ENCODE measurements around the gene KSR1.

KSR1 gene

DNA sequence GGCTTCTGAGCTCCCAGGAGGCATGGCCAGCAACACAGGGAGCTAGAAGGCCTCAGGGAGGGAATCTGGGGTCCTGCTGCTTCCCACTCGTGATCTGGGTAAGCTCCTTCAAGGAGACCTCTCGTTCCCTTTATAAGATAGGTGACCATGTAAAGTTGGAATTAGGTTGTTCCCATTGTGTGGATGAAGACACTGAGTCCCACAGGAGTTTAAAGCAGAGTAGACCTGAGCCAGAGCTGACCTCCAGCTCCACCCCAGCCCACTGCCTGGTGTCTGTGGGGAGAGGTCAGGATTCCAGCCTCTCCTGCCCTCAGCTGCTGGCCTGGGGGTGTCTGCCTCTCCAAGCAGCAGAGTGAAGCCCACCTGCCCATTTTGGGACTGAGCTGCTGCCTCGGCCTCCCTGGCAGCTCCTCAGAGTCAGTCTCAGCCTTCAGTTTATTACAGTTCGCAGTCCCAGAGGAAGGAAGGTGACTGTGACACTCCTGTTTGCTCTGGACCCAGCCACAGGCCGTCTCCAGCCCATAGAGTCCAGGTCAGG is 141.6 kb downstream of the KSR1 start:
- DNase-seq, result no peak

DNA sequence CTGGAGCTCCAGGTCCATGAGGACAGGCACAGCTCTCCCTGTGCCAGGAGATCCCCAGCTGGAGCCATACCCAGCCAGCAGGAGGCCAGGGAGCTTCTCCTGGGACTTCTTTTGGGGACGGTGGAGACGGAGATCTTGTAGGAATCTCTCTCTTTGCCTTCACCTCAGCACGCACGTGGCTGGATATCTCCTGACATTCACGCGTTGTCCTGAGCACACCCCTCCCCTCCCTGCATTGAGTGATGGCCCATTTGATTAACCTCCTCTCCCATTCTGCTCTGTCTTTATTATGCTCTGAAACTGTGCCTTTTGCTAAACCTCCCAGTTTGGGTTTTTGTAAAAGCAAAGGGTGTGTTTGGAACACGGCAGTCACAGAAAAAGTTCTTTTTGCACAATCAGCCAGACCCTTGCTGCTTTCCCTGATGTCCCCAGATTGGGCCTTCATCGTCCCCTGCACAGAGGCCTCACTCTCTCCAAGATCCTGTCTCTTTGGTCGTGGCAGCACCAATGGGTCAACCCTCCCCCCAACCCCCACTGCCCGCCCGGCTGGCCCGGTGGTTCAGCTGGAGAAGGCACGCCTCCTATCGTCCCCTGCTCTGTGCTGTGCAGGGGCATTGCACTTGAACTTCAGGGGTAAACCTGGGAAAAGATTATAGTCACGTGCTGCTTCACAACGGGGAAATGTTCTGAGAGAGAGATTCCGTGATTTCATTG is 142.2 kb downstream of the KSR1 start:
- DNase-seq, result no peak

DNA sequence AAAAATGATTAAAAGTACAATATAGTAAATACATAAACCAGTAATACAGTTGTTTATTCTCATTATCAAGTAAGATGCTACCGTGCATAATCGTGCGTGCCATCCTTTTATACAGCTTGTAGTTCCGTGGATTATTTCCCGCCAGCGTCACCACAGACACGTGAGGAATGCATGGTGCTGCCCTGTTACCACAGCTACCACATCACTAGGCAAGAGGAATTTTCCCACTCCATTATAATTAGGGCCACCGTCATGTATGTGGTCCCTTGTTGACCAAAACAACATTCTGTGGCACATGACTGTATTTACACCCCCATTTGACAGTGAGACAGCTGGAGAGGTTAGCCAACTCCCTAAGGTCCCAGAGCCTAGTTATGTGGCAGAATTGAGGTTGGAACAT is 144.2 kb downstream of the KSR1 start:
- no peak for DNase-seq

DNA sequence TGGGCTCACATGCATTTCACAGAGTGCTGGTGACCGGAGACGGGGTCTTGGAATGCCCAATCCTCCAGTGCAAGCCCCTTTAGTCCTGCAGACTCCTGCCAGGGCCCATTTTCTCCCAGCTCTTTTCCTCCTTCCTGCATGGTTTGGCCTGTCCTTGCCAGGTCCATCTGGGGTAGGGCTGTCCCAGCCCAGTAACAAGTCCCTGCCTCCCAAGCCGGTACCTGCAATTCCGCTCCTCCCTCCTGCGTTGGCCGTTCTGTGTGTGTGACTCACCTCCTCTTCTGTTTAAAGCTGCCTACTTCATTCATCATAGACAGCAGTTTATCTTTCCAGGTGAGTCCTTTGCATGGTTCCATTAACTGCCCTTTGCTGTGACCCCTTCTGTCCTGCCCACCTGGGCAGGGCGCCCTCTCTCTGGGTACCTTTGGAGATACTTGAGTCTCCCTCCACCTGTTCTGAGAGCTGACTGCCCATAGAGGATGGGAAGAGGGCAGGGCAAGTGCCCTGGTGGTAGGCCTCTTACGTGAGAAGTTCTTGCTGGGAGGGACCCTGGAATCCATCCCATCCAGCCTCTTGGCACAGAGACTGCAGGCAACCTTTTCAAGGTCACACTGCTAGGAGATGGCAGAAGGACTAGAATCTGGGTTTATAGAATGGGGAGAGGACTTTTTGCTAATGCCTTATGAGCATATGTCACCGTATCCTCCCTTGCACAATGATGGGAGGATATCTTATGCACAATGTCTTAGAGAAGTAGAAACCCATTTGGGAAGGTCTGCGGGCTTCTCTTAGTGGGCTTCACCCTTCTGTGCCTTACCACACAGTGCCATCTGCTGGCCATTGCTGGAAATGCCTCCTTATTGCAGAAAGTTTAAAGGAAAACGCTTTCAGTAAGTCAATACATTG is 145.1 kb downstream of the KSR1 start:
- DNase-seq, result peak; percentile 65 to 89 (median 76)

DNA sequence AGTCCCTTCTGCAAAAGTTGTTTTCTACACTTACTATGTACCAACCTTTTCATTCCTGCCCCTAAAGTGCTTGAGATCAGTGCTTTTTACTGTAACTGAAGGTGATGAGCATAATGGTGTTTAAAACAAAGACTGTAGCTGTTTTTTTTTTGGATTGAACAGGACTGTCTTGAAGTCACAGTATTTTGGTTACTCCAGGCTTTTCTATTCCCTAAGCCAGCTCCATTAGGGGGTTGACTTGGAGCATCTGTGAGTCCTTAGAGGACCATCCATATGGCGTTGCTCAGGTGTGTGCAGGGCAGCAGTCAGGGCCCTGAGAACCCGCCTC is 145.7 kb downstream of the KSR1 start:
- DNase-seq, result no peak

DNA sequence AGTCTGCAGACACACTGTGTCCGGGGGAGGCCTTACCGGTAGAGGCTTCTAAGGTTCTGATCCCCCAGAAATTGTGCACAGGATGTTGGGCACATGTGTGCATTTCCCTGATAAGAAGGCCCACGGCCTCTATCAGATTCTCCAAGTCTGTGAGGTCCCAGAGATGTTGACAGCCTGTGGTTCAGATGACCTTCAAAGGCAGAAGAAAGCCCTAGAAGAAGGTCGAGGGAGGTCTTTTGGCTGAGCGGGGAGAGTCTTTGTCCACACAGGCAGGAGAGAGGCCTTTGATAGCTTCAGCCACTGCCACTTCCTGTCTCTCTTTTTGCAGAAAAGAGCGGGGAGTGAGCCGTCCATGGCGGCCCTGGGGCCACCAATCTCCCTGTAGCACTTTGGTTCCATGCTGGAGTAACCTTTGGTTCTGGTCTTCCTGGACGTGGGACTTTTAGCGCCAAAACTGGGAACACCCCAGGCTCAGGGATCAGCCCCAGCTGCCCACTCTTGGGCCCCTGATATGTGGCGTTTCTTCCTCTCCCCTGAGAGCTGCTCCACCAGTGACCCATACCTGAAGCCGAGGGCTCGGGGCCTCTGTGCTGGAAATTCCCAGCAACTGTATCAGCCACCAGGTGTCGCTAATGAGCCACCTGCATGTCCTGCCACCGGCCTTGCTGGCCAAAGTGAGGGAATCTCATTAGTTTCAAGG is 146.6 kb downstream of the KSR1 start:
- peak; percentile 28 to 62 (median 54) for DNase-seq

DNA sequence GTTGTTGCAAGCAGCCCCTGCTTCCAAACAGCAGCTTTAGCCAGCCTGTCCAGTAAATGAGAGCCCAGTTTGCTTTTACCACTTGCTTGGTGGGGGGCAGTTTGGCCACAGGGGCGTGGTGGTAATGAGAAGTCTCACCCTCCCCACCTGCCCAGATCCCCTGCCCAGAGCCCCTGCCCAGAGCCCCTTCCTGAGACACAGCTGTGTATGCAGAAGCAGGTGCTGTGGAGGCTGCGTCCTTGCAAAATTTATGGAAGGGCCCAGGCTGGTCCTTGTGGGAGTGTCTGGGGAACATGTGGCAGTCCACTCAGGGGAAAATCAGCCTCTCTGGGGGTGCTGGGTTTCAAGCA is 147.1 kb downstream of the KSR1 start:
- no peak for DNase-seq

DNA sequence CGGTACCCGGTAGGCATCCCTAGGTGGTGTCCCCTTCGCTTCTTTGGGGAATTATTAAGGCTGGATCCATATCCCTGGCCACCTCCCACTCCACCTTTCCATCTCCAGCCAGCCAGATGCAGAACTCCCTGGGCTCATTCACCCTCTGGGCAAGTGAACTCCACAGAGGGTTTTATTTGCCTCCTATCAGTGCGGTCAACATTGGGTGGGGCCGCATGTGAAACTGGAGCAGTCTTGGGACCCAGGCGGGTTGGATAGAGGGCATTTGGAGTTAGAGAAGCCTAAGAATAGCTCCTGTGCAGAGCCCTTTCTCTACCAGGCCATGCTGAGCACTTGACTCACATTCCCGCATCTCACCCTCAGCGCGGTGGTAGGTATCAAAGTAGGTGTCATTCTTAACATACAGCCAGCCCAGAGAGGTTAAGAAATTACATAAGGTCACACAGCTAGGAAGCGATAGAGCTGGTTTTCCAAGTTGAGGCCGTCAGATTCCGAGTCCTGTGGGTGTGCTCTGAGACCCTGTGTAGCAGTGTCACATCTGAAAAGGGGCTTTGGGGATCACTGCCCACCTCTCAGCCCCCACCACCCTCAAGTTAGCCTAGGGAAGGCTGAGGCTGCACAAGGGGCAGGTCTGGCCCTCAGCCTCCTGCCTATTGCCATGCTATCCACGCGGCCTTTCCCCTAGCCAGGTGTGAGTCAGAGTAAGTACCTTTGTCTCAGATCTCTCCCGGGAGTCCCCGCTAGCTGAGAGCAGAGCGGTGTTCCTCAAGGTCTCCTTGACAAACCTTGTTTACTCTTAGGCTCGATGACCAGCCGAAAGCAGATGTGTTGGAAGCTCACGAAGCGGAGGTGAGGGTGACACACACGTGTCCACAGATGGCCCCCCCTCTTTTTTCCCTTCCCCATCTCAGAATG is 147.9 kb downstream of the KSR1 start:
- DNase-seq, result no peak

DNA sequence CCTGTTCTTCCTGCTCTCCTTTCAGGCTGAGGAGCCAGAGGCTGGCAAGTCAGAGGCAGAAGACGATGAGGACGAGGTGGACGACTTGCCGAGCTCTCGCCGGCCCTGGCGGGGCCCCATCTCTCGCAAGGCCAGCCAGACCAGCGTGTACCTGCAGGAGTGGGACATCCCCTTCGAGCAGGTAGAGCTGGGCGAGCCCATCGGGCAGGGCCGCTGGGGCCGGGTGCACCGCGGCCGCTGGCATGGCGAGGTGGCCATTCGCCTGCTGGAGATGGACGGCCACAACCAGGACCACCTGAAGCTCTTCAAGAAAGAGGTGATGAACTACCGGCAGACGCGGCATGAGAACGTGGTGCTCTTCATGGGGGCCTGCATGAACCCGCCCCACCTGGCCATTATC is 149.2 kb downstream of the KSR1 start:
- DNase-seq, result no peak

DNA sequence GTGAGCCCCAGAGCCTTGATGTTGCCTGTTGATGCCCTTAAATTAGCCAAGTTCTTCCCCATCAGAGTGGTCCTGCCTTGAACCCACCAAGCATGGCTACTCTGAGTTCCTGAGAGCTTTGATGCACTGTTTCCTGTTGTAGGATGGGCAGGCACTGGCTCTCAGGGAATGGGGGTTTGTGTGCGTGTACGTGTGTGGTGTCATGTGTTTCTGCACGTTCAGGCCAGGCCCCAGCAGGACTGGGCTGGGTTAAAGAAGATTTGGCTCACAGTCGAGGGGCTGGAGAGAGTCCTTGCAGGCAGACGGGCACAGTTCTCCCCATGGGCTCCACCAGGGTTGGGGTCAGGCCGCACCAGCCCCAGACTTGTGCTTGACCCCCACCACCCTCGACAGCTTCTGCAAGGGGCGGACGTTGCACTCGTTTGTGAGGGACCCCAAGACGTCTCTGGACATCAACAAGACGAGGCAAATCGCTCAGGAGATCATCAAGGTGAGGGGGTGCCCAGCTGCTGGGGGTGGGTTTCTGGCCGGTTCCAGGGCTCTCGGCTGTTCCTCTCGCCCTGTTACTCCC is 151.4 kb downstream of the KSR1 start:
- no peak for DNase-seq

DNA sequence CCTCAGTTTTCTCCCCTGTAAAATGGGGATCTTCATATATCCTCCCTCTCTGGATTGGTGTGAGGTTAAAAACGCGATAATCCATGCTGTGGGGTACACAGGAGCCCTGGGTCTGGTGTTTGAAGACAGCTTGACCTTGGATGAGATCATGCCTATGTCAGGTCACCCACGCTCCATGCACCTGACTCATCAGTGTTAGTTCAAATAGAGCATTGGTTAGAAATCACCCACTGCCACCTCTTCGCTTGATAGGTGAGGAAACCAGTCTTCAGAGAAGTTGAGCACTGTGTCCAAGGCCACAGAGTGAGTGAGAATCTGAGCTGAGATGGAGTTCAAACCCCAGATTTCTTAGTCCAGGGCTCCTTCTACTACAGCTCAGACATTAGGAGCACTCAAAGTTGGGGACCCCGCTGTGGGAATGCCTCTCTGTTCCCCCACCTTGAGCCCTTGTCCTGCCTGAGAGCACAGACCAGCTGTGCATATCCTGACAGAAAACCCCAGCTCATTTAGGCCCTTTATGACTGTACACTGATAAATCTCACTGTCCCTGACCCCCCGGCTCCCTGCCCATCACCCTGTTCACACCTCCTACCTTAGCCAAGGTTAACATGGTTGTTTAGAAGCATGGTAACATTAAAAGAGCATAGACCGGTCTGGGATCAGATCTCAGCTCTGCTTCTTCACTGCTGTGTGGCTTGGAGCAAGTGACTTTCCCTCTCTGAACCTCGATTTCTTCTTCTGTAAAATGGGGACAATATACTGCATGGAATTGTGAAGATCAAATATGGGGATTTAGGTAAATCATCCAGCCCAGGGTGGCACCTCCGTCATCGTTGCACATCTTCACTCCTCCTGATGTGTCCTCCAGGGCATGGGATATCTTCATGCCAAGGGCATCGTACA is 152.3 kb downstream of the KSR1 start:
- DNase-seq, result no peak

DNA sequence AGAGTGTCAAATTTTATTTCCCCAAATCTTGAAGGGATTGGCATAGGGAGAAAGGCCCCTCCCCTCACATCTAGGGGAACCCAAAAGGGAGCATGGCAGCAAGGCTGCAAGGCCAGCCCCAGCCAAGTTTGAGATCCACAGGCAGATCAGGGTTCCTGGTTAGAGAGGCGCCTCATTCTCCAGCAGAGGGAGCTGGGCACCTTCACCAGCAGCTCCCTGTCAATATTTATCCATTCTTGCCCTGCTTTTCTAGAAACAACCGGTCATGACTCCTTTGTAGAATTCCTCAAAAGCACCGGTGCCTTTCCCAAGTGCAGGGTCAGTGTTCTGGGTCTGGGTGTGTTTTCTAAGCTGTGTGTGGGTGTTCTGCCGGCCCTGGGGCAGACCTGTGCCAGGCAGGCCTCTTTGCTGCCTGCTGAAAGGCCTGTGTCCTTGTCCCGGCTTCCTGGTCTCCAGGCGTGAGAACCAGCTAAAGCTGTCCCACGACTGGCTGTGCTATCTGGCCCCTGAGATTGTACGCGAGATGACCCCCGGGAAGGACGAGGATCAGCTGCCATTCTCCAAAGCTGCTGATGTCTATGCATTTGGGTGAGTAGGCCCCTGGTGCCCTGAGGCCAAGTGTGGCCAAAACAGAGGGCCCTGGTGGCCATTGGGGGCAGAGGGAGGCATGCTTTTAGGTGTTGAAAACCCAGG is 153.5 kb downstream of the KSR1 start:
- DNase-seq, result no peak

DNA sequence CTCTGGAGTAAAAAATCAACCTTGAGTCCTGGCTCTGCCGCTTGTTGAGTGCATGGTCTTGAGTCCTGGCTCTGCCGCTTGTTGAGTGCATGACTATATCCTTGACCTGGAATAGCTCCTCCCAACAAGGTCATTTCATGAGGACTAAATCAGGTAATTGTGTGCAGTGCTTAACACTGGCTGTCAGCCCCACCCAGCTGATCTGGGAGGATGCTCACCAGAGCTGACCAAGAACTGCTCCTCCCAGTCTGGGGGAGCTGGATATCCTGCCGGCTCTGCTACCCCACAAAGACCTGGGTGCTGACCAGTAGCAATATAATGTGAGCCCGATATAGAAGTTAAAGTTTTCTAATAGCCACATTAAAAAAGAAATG is 154.0 kb downstream of the KSR1 start:
- no peak for DNase-seq

DNA sequence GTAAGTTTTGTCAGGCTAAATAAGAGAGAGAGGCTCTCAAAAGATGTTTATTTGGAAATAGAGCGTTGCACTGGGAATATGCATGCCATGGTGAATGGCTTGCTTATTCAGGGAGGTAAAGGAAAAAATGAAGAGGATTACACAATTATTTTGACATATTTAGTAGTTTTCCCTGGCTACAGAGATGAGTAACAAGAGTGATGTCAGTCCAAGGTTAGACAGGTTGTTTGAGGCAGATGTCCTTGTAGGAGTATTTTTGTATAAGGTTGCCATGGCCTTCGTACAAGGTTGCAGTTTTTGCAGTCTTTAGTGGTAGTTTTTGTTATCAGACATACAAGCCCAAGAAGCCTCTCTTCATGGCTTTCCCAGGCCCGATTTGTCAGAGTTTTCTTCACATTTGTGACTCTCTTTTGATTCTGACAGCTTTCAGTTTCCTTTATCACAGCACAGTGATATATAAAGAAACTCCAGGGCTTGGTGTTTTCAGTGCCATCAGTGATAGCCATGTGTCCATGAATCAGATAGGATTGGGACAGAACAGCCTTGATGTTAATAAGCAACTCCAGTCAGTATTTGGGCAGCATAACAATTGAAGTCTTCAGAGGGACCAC is 156.0 kb downstream of the KSR1 start:
- DNase-seq, result no peak

DNA sequence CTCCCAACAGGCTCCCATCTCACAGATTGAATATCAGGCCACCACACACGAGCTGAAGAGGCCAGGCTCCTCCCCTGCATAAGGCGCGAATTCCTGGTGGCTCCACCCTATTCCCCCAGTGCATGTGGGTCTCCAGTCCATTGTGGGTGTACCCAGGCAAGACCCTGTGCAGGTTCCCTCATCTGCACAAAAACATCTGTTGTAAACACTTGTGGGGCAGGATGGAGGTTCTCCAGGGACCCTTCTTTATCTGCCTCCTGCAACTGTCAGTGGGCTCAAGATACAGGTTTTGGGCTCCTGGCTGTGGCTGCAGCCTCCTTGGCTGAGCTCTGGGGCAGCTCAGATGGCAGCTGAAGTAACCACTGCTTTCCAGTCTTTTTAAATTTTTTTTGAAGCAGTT is 157.2 kb downstream of the KSR1 start:
- no peak for DNase-seq

DNA sequence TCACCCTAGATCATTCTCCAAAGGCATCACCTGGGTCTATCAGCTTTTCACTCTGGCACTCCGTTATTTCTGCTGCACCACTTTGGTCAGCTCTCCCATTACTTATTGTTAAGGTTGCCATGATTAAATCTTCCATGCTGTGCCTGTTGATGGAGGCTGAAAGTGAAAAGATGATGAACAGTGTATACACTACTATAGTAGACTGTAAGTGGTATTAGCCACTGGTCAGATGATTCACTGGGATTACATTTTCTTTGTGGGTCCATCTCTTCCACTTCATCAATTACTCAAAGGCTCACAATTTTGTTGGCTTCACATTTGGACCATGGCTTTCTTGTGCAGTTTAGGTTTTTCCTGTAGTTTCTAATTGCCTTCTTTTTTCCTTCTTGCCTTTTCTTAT is 158.9 kb downstream of the KSR1 start:
- no peak for DNase-seq

DNA sequence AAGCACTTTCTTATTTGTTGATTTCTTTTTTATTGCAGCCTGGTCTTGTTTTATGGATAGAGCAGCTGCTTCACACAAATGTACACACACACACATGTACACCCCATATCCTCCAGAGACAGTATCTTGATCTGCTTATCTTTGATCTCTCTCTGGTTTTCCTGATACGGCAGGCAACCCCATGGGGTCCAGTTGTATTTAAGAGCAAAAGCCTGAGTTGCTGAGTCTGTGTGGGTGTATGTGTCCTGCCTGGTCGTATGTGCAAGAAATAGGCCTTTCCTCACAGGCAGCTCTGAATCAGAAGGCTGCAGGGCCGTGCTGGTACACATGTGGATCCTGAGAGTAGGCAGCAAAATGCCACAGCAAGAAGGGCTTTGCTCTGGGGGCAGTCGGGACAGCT is 160.2 kb downstream of the KSR1 start:
- DNase-seq, result no peak

DNA sequence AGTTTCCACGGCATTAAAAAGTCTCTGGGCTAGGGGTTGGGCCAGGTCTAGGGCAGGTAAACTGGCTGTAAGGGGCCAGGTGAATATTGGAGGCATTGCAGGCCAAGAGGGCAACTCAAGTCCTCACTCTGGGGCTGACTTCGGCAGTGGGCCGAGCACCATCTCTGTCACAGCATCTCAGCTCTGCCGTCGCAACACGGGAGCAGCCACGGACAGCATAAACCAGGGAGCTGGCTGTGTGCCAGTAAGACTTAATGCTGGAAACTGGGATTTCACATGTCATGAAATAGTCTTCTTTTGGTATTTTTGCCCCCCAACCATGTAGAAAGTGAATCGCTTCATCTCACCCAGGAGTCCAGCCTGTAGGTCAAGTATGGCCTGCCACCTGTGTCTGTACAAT is 162.2 kb downstream of the KSR1 start:
- DNase-seq, result no peak

DNA sequence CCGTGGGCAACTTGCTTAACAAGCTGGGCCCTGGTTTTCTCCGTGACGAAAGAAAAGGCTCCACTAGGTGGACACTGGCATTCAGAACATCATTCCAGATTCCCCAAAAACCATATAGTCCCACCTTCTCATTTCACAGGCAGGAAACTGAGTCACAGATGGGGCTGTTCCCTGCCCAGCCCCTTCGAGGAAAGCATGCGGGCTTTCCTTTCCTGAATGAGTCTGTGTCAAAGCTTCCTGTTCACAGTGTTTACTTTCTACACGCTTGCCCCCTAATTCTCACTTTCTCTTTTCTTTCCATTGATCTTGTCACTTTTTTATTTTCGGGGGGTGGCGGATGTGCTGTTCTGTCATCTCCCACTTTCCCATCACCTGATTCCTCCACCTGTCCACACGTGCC is 164.5 kb downstream of the KSR1 start:
- no peak for DNase-seq

DNA sequence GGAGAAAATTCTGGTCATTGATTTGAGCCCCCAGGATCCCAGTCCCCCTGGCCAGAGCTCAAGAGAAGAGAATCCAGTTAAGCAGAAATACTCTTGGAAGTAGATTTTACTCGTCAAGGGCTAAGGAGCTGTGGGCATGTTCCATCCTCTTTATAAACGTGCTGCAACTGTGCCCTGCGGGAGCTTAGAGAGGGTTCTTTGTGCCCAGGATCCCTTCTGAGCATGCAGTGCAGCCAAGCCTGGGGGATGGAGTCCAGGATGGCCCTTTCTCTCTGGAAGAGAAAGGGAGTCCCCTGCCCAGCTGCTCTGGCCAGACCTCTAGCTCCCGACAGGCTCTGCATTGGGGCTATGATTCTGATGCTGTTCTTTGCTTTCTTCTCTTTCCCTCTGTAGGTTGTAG is 165.3 kb downstream of the KSR1 start:
- DNase-seq, result no peak
